Measurements from ENCODE around the gene CDH24. TPM values are rescaled to one million over a fixed set of nuclear protein-coding genes. Genes with fewer than 3 reads are reported as not detected.
A peak's percentile ranks its signal among the peaks of the same experiment; 100 is the strongest.

The CDH24 gene
- total and polyA plus RNA-seq, 2 of the 13 experiments (the other 11 are each of a cell fraction or from before 2014, with no cell fraction given) = 0.69 to 0.99 TPM

DNA sequence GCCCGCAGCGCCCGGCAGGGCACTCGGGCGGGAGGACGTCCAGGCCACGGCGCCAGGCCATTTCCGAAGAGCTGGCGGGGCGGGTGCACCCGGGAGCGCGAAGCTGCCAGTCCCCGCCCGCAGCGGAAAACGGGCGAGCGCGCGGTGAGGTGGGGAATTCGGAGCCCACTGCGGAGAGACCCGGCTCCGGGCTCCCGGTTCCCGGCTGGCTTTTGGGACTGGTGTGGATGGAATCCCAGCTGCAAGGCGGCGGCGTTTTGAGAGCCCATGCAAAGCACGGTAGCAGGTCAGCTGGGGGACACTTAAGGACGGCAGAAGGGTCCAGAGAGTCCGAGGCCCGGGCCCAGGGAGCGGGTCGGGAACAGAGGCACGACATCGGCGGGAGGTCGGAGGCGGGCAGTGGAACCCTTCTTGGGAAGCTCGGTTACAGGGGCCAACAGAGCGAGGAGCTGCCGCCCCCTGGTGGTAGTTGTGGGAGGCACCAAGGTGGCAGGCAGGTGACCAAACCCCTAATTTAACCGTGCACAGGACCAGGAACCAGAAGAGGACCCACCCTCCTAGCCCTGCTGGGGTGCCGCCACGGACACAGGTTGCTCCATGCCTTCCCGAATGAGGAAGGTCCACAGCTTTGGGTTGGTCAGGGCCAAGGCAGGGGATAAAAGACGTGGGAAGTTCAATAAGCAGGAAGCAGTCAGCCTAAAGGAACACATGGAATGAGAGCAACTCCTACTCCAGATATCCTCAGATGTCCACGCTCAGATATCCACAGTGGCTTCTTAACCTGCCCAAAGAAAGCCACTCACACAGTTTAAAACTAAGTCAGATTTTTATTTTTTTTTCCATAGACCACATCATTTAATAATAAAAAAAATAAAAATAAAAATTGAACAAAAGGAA lies 685 bp upstream of the CDH24 start (continued):
- TF ChIP-seq, protein P1, sequence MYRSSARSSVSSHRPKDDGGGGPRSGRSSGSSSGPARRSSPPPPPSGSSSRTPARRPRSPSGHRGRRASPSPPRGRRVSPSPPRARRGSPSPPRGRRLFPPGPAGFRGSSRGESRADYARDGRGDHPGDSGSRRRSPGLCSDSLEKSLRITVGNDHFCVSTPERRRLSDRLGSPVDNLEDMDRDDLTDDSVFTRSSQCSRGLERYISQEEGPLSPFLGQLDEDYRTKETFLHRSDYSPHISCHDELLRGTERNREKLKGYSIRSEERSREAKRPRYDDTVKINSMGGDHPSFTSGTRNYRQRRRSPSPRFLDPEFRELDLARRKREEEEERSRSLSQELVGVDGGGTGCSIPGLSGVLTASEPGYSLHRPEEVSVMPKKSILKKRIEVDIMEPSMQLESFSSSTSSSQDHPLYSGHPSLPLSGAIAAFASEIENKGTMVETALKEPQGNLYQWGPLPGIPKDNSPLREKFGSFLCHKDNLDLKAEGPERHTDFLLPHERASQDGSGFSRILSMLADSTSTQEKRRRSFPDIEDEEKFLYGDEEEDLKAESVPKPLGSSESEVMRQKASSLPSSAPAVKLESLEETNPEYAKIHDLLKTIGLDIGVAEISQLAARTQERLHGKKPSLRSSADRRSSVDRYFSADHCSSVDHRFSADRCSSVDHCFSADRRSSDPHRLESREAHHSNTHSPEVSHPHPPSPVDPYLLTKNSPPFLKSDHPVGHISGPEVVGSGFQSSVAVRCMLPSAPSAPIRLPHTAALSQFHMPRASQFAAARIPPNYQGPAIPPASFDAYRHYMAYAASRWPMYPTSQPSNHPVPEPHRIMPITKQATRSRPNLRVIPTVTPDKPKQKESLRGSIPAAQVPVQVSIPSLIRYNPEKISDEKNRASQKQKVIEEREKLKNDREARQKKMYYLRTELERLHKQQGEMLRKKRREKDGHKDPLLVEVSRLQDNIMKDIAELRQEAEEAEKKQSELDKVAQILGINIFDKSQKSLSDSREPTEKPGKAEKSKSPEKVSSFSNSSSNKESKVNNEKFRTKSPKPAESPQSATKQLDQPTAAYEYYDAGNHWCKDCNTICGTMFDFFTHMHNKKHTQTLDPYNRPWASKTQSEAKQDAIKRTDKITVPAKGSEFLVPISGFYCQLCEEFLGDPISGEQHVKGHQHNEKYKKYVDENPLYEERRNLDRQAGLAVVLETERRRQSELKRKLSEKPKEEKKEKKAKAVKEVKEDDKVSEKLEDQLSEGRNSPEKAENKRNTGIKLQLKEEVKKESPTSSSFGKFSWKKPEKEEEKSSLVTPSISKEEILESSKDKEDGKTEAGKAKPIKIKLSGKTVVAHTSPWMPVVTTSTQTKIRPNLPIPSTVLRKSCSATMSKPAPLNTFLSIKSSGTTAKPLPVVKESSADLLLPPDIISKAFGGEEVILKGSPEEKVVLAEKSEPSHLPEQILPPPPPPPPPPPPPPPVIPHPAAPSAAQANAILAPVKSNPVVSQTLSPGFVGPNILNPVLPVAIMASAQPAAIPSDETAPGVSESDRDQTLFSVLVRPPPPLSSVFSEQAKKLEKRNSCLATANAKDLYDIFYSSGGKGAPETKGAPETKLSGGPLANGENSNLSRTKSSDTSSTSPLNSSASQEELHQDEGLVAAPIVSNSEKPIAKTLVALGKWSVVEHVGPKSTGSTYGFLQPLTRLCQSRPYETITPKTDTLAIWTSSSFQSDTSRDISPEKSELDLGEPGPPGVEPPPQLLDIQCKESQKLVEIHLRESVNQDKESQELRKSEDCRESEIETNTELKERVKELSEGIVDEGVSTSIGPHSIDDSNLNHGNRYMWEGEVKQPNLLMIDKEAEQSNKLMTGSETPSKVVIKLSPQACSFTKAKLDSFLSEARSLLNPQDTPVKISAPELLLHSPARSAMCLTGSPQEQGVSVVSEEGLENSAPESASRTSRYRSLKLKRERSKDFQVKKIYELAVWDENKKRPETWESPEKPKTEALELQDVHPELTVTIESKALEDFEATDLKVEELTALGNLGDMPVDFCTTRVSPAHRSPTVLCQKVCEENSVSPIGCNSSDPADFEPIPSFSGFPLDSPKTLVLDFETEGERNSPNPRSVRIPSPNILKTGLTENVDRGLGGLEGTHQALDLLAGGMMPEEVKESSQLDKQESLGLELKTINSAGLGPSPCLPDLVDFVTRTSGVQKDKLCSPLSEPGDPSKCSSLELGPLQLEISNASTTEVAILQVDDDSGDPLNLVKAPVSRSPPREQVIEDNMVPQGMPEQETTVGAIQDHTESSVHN (CRISPR knock-in tag; IDR thresholded peaks at IDR 0.05) = peak; percentile 97; the same call in 1 of the 2 replicates
- TF ChIP-seq ZNF782 (CRISPR knock-in tag; IDR thresholded peaks at IDR 0.05; ENCODE audit: borderline replicate concordance) (peak; percentile 98), TBX3 (IDR thresholded peaks at IDR 0.05; ENCODE audit: borderline replicate concordance) (peak; percentile 23; the same call in 1 of the 2 replicates), MXD1 (CRISPR knock-in tag; IDR thresholded peaks at IDR 0.05) (peak; percentile 92), MTA3 (CRISPR knock-in tag; IDR thresholded peaks at IDR 0.05) (no peak), ZNF383 (CRISPR knock-in tag; IDR thresholded peaks at IDR 0.05; ENCODE audit: borderline replicate concordance) (peak; percentile 84; the same call in 1 of the 2 replicates), NPAS2 (CRISPR knock-in tag; IDR thresholded peaks at IDR 0.05; ENCODE audit: borderline replicate concordance) (no peak), ZNF589 (CRISPR knock-in tag; conservative IDR thresholded peaks at IDR 0.05) (peak; percentile 83; the same call in 1 of the 2 replicates), ZNF749 (CRISPR knock-in tag; IDR thresholded peaks at IDR 0.05; ENCODE audit: borderline replicate concordance) (peak; percentile 78; the same call in 1 of the 2 replicates), NFYB (CRISPR knock-in tag; IDR thresholded peaks at IDR 0.05) (no peak; the same call in none of the 2 replicates), ZNF552 (CRISPR knock-in tag; IDR thresholded peaks at IDR 0.05; ENCODE audit: borderline replicate concordance) (0 out of 2 replicates have a peak, but pooled peaks have one; percentile 86), ZSCAN25 (CRISPR knock-in tag; IDR thresholded peaks at IDR 0.05) (peak; percentile 64), CHD2 (IDR thresholded peaks at IDR 0.05; ENCODE audit: low read depth, low read length) (no peak), IKZF1 (IDR thresholded peaks at IDR 0.05) (no peak), GPN1 (CRISPR knock-in tag; IDR thresholded peaks at IDR 0.05; ENCODE audit: borderline replicate concordance) (no peak; the same call in 1 of the 2 replicates), ZFP62 (CRISPR knock-in tag; IDR thresholded peaks at IDR 0.05) (no peak; the same call in 1 of the 2 replicates), NFATC3 (CRISPR knock-in tag; IDR thresholded peaks at IDR 0.05) (peak; percentile 32; the same call in 1 of the 2 replicates), KDM3A (CRISPR knock-in tag; IDR thresholded peaks at IDR 0.05; ENCODE audit: low read depth) (peak; percentile 99)
- TF ChIP-seq, protein P2, sequence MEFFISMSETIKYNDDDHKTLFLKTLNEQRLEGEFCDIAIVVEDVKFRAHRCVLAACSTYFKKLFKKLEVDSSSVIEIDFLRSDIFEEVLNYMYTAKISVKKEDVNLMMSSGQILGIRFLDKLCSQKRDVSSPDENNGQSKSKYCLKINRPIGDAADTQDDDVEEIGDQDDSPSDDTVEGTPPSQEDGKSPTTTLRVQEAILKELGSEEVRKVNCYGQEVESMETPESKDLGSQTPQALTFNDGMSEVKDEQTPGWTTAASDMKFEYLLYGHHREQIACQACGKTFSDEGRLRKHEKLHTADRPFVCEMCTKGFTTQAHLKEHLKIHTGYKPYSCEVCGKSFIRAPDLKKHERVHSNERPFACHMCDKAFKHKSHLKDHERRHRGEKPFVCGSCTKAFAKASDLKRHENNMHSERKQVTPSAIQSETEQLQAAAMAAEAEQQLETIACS (CRISPR knock-in tag; IDR thresholded peaks at IDR 0.05) = peak; percentile 58; the same call in 1 of the 2 replicates
